GM21526 (cell line): ENCODE results near the gene VWA5A.
A peak's percentile ranks its signal among the peaks of the same experiment; 100 is the strongest.

Experiments
- ATAC-seq: cut with Tn5 transposase; IDR thresholded peaks from one replicate; pipeline ENCODE4 v1.9.1; 2021; ENCODE audit warnings: moderate library complexity; ENCODE audit not compliant: unreplicated experiment, low FRiP score

VWA5A gene, protein sequence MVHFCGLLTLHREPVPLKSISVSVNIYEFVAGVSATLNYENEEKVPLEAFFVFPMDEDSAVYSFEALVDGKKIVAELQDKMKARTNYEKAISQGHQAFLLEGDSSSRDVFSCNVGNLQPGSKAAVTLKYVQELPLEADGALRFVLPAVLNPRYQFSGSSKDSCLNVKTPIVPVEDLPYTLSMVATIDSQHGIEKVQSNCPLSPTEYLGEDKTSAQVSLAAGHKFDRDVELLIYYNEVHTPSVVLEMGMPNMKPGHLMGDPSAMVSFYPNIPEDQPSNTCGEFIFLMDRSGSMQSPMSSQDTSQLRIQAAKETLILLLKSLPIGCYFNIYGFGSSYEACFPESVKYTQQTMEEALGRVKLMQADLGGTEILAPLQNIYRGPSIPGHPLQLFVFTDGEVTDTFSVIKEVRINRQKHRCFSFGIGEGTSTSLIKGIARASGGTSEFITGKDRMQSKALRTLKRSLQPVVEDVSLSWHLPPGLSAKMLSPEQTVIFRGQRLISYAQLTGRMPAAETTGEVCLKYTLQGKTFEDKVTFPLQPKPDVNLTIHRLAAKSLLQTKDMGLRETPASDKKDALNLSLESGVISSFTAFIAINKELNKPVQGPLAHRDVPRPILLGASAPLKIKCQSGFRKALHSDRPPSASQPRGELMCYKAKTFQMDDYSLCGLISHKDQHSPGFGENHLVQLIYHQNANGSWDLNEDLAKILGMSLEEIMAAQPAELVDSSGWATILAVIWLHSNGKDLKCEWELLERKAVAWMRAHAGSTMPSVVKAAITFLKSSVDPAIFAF

GRCh38 chr11:124114942-124115781 is at the start of gene VWA5A:
Gene VWA5A, plus strand, starts transcription at chr11:124115450. Its CDS starts 2,062 bp downstream, at chr11:124117512.
- peak; percentile 100 for ATAC-seq

DNA sequence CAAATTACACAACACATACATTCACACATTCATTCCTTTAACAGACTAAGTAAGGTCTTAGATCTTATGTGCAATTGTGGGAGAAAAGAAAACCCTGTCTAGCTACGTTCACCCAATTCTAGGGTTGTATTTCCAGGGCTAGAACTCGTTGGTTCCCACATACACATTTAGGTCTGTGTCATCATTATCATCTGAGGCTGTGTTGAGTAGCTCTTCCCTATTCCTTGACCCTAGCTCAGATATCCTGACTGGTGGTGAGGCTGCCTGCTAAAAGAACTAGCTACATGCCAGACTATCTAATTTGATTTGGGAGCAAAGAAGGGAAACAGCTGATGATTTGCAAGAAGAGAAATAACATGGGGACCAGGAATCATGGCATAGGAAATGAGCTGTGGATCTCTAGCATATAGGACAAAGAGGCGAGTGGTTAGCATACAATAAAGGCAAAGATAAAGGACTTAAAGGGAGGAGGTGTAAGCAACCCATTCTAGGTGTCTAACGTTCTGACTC is 46.6 kb upstream of the VWA5A start:
- no peak for ATAC-seq

DNA sequence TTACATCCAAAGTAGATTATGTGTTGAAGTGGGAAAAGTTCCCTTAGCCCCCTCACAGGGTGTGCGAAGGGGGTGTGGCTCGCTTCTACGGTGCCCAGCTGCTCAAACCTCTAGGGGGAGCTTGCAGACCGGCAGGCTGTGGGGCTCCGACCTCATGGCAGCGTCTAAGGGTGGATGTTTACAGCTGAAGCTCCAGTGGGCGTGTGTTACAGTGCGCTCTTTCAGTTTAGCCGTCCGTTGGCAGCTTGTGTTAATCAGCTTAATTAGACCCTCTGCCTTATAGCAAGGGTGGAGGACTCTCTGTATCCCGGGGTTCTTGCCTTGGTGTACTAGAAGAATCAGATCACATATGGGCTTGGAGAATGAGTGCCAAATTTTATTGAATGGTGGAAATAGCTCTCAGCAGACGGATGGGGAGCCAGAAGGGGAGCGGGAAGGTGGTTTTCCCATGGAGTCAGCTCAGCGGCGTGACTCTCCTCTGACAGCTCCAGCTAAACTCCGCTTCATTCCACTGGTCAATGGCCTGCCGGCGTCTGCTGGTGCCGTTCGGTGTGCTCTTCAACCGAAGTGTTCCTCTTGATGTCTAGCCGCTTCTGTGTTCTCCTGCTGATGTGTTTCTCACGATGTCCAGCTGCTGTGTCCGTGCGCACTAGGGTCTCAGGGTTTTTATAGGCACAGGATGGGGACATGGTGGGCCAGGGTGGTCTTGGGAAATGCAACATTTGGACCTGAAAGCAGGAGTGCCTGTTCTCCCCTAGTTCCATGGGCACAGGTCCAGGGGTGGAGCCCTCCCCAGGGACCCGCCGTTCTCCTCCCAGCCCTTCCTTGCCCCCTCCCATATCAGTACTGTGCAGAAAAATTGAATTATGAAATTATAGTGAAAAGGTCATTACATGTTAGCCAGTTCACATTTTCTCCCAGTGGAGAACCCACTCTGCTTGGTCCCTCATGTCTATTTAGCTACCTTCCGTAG is 45.5 kb upstream of the VWA5A start:
- ATAC-seq = peak; percentile 75

DNA sequence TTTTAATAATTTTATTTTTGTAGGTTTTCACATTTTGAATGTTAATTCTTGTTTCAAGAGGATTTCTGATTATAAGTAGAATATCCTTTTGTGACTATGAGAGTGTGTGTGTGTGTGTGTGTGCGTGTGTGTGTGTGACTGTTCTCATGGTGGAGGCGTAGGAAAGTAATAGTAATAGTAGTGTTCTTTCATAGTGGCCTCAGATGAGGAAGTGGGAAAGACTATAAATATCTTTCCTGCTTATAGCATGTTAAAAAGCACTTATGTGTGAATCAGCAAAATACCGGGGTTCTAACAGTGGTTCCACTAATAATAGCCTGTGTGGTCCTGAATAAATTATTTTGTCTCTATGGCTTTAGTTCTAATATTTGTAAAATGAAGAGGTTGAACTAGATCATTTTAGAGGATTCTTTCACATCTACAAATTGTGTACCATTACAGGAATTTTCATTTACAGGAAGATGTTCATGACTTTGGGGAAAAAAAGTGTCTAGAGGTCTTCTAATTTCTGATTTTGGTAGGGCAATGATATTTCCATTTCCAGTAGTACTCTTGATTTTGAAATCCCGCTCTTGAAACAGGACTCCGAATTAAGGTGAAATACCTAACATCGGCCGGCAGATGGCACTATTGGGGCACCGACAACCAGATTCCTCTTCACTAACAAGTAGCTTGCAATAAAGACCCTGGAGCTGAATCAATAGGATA is 44.2 kb upstream of the VWA5A start:
- peak; percentile 86 for ATAC-seq

DNA sequence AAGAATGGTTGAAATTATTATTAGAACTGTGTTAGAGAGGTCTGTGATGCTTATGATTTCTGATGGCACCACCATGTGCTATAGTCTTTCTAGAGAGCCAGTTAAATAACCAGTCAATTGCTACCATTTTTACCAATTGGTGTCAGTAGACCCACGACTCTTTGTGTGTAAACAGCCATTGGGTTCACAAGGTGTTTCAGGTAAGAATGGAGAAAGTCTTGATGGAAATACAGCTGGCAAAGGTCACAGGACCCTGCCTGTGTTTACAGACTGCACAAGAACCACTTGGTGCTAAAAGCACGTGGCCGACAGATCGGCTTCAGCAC is 43.7 kb upstream of the VWA5A start:
- no peak for ATAC-seq

GRCh38 chr11:124072147-124072546 is 43.1 kb upstream of the VWA5A start:
- ATAC-seq = no peak

GRCh38 chr11:124074554-124074953 is 40.7 kb upstream of the VWA5A start:
- ATAC-seq = no peak

- ATAC-seq = no peak
These were observed 39.8 kb upstream of the VWA5A start for GRCh38 chr11:124075492-124075840.

GRCh38 chr11:124075841-124076651 is 39.2 kb upstream of the VWA5A start:
- ATAC-seq = peak; percentile 62

- ATAC-seq = no peak
These were observed 38.0 kb upstream of the VWA5A start for GRCh38 chr11:124077266-124077665.

- no peak for ATAC-seq
These were observed 36.7 kb upstream of the VWA5A start for GRCh38 chr11:124078591-124078990.

DNA sequence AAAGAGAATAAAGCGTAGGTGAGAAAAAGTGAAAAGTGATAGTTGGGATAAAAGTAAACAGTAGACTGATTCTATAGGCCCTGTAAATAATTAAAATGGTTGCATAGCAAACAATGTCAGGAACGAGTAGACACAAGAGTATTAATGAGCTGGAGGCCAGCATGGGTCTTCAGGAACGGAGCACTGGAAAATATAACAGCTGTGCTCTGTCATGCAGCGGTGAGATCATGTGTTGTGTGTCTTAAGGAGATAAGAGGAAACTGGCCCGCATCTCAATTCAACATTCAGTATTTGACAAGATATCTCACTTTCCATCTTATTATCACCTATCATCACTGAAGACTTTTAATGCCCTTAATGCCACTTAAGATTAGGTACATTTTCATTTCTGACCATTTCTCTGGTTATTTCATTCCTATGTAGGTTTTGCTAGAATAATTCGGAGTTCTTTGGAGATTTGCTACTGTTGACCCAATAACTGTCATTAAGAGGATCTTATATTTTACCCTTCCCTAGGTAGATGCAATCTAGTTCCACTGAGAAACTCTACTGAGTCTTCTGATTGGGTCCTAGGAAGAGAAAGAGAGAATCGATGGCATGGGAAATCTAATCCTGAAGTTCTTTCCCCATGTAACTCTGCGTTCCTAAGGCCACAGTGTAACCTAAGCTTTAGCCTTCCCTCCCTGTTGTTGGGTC is 35.5 kb upstream of the VWA5A start:
- ATAC-seq = no peak

DNA sequence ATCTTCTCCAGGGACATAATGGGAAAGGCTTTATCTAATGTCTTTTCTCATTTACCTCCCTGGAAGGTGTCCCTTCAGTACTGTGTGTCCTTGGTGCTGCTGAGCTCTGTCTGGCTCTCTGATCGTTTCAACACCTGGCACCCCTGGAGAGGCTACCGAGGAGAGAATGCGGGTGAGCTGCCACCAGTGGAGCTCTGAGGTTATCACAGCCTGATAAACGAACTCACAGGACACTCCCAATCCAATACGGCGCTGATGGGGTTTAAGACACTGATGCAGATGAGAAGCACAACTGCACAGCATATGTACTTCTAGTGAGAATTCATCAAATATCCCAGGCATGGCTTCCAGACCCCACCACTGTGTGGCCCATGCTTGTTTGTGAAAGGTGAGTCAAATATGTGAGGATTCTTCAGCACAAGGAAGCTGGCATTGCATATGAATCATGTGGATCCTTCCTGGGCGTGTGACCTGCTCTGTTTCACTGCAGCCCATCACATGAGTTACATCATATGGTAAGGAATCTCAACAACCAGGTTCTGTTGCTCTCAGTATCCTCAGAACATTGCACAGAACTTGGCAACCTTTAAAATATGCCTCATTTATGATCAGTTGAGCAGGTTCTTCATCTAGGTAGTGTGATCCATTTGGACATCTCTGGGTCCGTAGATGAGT is 34.8 kb upstream of the VWA5A start:
- ATAC-seq = no peak

DNA sequence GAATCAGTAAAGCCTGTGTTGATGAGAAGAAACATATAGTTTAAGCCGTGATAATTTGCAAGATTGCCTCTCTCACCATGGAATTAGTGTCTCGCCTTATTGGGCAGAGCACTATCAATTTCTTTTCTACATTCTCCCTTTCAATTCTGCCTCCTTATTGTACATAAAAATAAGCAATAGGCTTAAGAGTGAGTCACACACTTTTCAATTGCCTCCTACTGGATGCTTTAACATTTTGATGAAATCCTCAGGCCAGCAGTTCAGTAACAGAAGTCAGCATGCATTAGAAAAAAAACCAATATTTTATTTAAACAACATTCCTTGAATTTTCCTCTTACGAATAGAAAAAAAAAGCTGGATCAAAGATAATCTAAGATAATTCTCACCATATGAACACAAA is 33.8 kb upstream of the VWA5A start:
- ATAC-seq = no peak

GRCh38 chr11:124082371-124082770 is 32.9 kb upstream of the VWA5A start:
- no peak for ATAC-seq

DNA sequence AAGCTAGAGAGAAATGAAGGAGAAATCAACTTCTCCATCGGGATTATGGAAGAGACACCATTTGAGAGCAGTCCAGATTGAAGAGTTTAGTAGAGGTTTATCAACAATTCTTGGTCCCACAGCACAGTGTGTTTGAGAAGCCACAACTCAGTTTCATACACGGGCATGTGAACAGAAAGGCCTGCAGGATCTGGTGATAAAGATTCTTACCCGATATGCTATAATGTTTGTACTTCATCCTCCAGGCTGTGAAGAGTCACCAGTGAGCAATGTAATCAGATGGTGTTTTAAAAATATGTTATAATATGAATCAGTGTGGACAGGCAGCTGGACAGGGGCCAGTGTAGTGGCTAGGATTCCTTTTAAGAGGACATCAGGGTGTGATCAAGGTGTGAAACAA is 29.7 kb upstream of the VWA5A start:
- no peak for ATAC-seq
